HepG2 (cell line): Measurements from ENCODE around the gene OLFM1. TPM values are rescaled to one million over a fixed set of nuclear protein-coding genes. Genes with fewer than 3 reads are reported as not detected.

ENCODE experiments used
- ATAC-seq: fragments of 200-7000 bp; cut with Tn5 transposase; 3 replicates; pipeline ENCODE4 v1.9.1; 2020; ENCODE audit warnings: mild to moderate bottlenecking, moderate library complexity
- BruUV-seq: library from RNA; stranded (reverse); fragments of 400-500 nt; replicated peaks from 2 replicates; lab custom pipeline; 2021; lab: Mats Ljungman, UMichigan
- CTCF ChIA-PET: fragments of 300-600 bp; formaldehyde crosslinking; extraction: SDS; loops from one replicate; lab custom pipeline; 2021; ENCODE audit warnings: low total read pairs, inconsistent platforms, low intra/inter-chr PET ratio; lab: Yijun Ruan, JAX
- POLR2A ChIA-PET: fragments of 350-600 bp; sonication (Branson Sonifier 250); formaldehyde crosslinking; loops from one replicate; lab custom pipeline; 2020; ENCODE audit warnings: antibody characterized with exemption, inconsistent platforms; lab: Yijun Ruan, JAX
- DNase-seq: peaks from one replicate; pipeline ENCODE4 v3.0.0-alpha.2; 2015; ENCODE audit warnings: low spot score
- FAIRE-seq: peaks from 3 replicates; lab custom pipeline; 2011; peaks lifted over from hg19 to GRCh38; lab: Jason Lieb, UNC
- H2AFZ ChIP-seq: one replicate; pipeline ENCODE4 v1.6.1; 2011; ENCODE audit warnings: low read length, inconsistent platforms
- H3K27ac ChIP-seq: fragments of 300-600 bp; 3 replicates; pipeline ENCODE4 v1.8.0; 2011; ENCODE audit warnings: mixed run types, mild to moderate bottlenecking, mixed read lengths, low read length, inconsistent platforms; ENCODE audit not compliant: insufficient read depth; ENCODE audit errors: extremely low read length
- H3K27me3 ChIP-seq, 2 experiments: fragments of 200-600 bp in 1 of 2; 2 replicates in 1 of 2; 3 replicates in 1 of 2; pipeline versions ENCODE4 v1.6.0 to v1.8.0; 2011; ENCODE audit warnings: low read length in 2 of 2, mild to moderate bottlenecking in 2 of 2, moderate library complexity in 2 of 2, inconsistent platforms in 1 of 2; ENCODE audit not compliant: insufficient read depth in 2 of 2, control insufficient read depth in 1 of 2
- H3K36me3 ChIP-seq, 2 experiments: fragments of 200-600 bp in 1 of 2; replicated peaks in 1 of 2; 2 replicates in 1 of 2; 3 replicates in 1 of 2; pipeline versions ENCODE4 v1.5.1 to v1.8.0; 2011; ENCODE audit warnings: low read length in 2 of 2, inconsistent platforms in 1 of 2; ENCODE audit not compliant: insufficient read depth in 2 of 2, control insufficient read depth in 1 of 2
- H3K4me1 ChIP-seq: 2 replicates; pipeline ENCODE4 v1.5.1; 2012; ENCODE audit warnings: low read length, inconsistent platforms; ENCODE audit not compliant: insufficient read depth
- H3K4me2 ChIP-seq: 2 replicates; pipeline ENCODE4 v1.6.0; 2011; ENCODE audit warnings: low read depth, low read length, inconsistent platforms
- H3K4me3 ChIP-seq, 3 experiments: fragments of 200-600 bp in 1 of 3; sonication (generic), shearing (Covaris generic) in 1 of 3; replicated peaks in 1 of 3; 2 replicates each; pipeline ENCODE4 v1.5.1; 2011 to 2016; ENCODE audit warnings: low read length in 3 of 3, inconsistent platforms in 2 of 3, low read depth in 2 of 3, mild to moderate bottlenecking in 2 of 3, control low read depth in 1 of 3, mixed read lengths in 1 of 3; ENCODE audit not compliant: insufficient read depth in 1 of 3
- H3K79me2 ChIP-seq: one replicate; pipeline ENCODE4 v1.6.1; 2011; ENCODE audit warnings: low read length, inconsistent platforms; ENCODE audit not compliant: insufficient read depth
- H3K9ac ChIP-seq: 2 replicates; pipeline ENCODE4 v1.6.0; 2011; ENCODE audit warnings: mild to moderate bottlenecking, low read depth, low read length, inconsistent platforms; ENCODE audit not compliant: insufficient read depth
- H3K9me3 ChIP-seq: 2 replicates; pipeline ENCODE4 v1.5.1; 2012; ENCODE audit warnings: mild to moderate bottlenecking, low read length
- H4K20me1 ChIP-seq: 2 replicates; pipeline ENCODE4 v1.6.0; 2011; ENCODE audit warnings: inconsistent platforms, mild to moderate bottlenecking, low read length, moderate library complexity; ENCODE audit not compliant: insufficient read depth
- ATF3 ChIP-seq: sonication (generic); formaldehyde crosslinking; IDR thresholded peaks from 2 replicates; pipeline ENCODE4 v1.4.0; 2020; ENCODE audit warnings: missing genetic modification reagents
- BRD4 ChIP-seq: sonication (generic); formaldehyde crosslinking; IDR thresholded peaks from 2 replicates; pipeline ENCODE4 v1.4.0; 2020; ENCODE audit warnings: missing genetic modification reagents
- MYC ChIP-seq: sonication (generic); formaldehyde crosslinking; IDR thresholded peaks from 2 replicates; pipeline ENCODE4 v1.9.0; 2021; ENCODE audit warnings: missing genetic modification reagents, borderline replicate concordance
- NONO ChIP-seq, 2 experiments: fragments of 450-650 bp in 1 of 2; sonication (generic) in 1 of 2; formaldehyde crosslinking in 1 of 2; IDR thresholded peaks in 1 of 2; conservative IDR thresholded peaks in 1 of 2; 2 replicates each; pipeline versions ENCODE4 v1.6.1 to v1.8.0; 2017 to 2022; ENCODE audit warnings: mild to moderate bottlenecking in 1 of 2, missing genetic modification reagents in 1 of 2, moderate library complexity in 1 of 2
- NR2F1 ChIP-seq, 2 experiments: fragments of 450-650 bp in 1 of 2; formaldehyde crosslinking in 1 of 2; IDR thresholded peaks; 2 replicates each; pipeline versions ENCODE4 v1.5.0 to v1.6.1; 2016 to 2020; ENCODE audit warnings: mild to moderate bottlenecking in 1 of 2, missing compliant biosample characterization in 1 of 2, missing genetic modification reagents in 1 of 2, moderate library complexity in 1 of 2
- PRDM15 ChIP-seq: sonication (generic); formaldehyde crosslinking; IDR thresholded peaks from 2 replicates; pipeline ENCODE4 v1.4.0; 2020; ENCODE audit warnings: missing genetic modification reagents
- TFDP1 ChIP-seq: IDR thresholded peaks from 2 replicates; pipeline ENCODE4 v1.6.1; 2016; ENCODE audit warnings: missing compliant biosample characterization, missing genetic modification reagents, borderline replicate concordance
- TRIM22 ChIP-seq: fragments of 450-650 bp; IDR thresholded peaks from 2 replicates; pipeline ENCODE4 v1.6.1; 2017
- U2AF1 ChIP-seq: fragments of 200-400 bp; formaldehyde crosslinking; optimal IDR thresholded peaks from 2 replicates; pipeline ENCODE3; 2017; ENCODE audit warnings: mild to moderate bottlenecking, low read depth, low read length
- ZNF326 ChIP-seq: sonication (generic); formaldehyde crosslinking; IDR thresholded peaks from 2 replicates; pipeline ENCODE4 v1.4.0; 2020; ENCODE audit warnings: missing genetic modification reagents, borderline replicate concordance
- ZNF704 ChIP-seq: sonication (generic); formaldehyde crosslinking; IDR thresholded peaks from 2 replicates; pipeline ENCODE4 v1.8.1; 2023; ENCODE audit warnings: mild to moderate bottlenecking, inconsistent platforms, moderate library complexity, missing genetic modification reagents, borderline replicate concordance
- ZNF746 ChIP-seq: sonication (generic); formaldehyde crosslinking; IDR thresholded peaks from 2 replicates; pipeline ENCODE4 v1.8.0; 2022; ENCODE audit warnings: mild to moderate bottlenecking, missing genetic modification reagents
- ZNF770 ChIP-seq: sonication (generic); formaldehyde crosslinking; IDR thresholded peaks from 2 replicates; pipeline ENCODE4 v1.5.0; 2020; ENCODE audit warnings: mild to moderate bottlenecking, missing genetic modification reagents
- WGBS: methylation state at CpG from one replicate; pipeline ENCODE4 v1.1.6; 2017; ENCODE audit warnings: low lambda C conversion rate; 5-methylcytosine and 5-hydroxymethylcytosine counted together
- in situ Hi-C: cut with HindIII; loops from 2 replicates; pipeline ENCODE4 v1.10.0; 2017; ENCODE audit warnings: low pct_unique_long_range_greater_than_20kb; ENCODE audit not compliant: extremely low pct_ligation_motif_present
- intact Hi-C: fragments of 100-400 bp; cut with micrococcal nuclease; formaldehyde crosslinking; loops from one replicate; pipeline ENCODE4 v1.10.0; 2022; ENCODE audit not compliant: unreplicated experiment
- polyA plus RNA-seq, 8 experiments: library from polyadenylated mRNA; depleted of rRNA in 3 of 8; stranded (reverse) in 7 of 8; unstranded in 1 of 8; fragments of >200 nt; fragmentation: Illumina TruSeq in 4 of 8; extraction: Trizol in 4 of 8; gene quantifications; 2 replicates each; pipeline versions ENCODE4 v1.2.1 to v1.2.3, GENCODE V29; 2011 to 2016; ENCODE audit warnings: low read depth in 4 of 8, missing spikeins in 1 of 8, mixed read lengths in 1 of 8; ENCODE audit not compliant: insufficient read depth in 1 of 8
- total RNA-seq, 5 experiments: library from RNA; depleted of rRNA; stranded (reverse); fragments of >200 nt; fragmentation: Illumina TruSeq; extraction: Trizol; gene quantifications; 2 replicates each; pipeline ENCODE4 v1.2.3, GENCODE V29; 2016; ENCODE audit warnings: low read depth in 1 of 5

Gene OLFM1
- total and polyA plus RNA-seq, 2 of the 13 experiments (the other 11 are each of a cell fraction or from before 2014, with no cell fraction given) = not detected

GRCh38 chr9:135040892-135041291, 46.6 kb upstream of the OLFM1 start:
- BruUV-seq = no TSS peak
- Histone ChIP-seq H3K4me1 (no peaks in the 10 kb centered on the region), H3K36me3 (no peaks in the 10 kb centered on the region), H3K9ac (no peak overlapping the region), H4K20me1 (no peaks in the 10 kb centered on the region), H3K4me2 (no peak overlapping the region), H3K9me3 (no peaks in the 10 kb centered on the region), H2AFZ (no peak overlapping the region), H3K79me2 (no peaks in the 10 kb centered on the region), H3K27ac (no peak overlapping the region), H3K27me3 (peaks cover 0 to 61% of the 10 kb centered on the region in 2 experiments; a peak in 3 of 5 replicates), H3K4me3 (no peak overlapping the region)
- in situ Hi-C loops = no loop called here
- CTCF ChIA-PET = no interaction called here
- POLR2A ChIA-PET = no interaction called here
- WGBS = 38% methylated on average over 16 of the region's 16 CpGs
- intact Hi-C loops = no loop called here
- TF ChIP-seq NR2F1 (CRISPR knock-in tag; IDR thresholded peaks at IDR 0.05) (no peak), ZNF326 (CRISPR knock-in tag) (no peak), MYC (CRISPR knock-in tag) (no peak), TRIM22 (no peak), BRD4 (CRISPR knock-in tag) (no peak), ZNF770 (CRISPR knock-in tag) (no peak), ZNF704 (CRISPR knock-in tag) (no peak), U2AF1 (no peak), NONO (IDR thresholded peaks at IDR 0.05) (no peak), NONO (CRISPR knock-in tag; conservative IDR thresholded peaks at IDR 0.05) (no peak), ZNF746 (no peak), TFDP1 (CRISPR knock-in tag) (no peak), PRDM15 (CRISPR knock-in tag) (no peak), ATF3 (CRISPR knock-in tag) (no peak)
- no peak for DNase-seq
- FAIRE-seq = no peak
- no peak for ATAC-seq
